Mesodermal cell (in vitro differentiated cells): ENCODE measurements around the gene ZNF622.
"Not testable (repeated sequence)": the region's sequence is repeated elsewhere in the genome, so short reads cannot be mapped to it uniquely, and the experiment has no call there.

ENCODE experiments used
- H3K27ac ChIP-seq: 2 replicates; pipeline ENCODE4 v1.7.0; 2013; ENCODE audit warnings: mild to moderate bottlenecking, low read depth, low read length, moderate library complexity; ENCODE audit not compliant: severe bottlenecking
- H3K36me3 ChIP-seq: 2 replicates; pipeline ENCODE4 v1.7.1; 2013; ENCODE audit warnings: mild to moderate bottlenecking, low read length, moderate library complexity; ENCODE audit not compliant: control insufficient read depth, insufficient read depth
- H3K4me1 ChIP-seq: one replicate; pipeline ENCODE4 v1.7.1; 2013; ENCODE audit warnings: mild to moderate bottlenecking, low read length; ENCODE audit not compliant: insufficient read depth, control insufficient read depth, poor library complexity, severe bottlenecking
- H3K4me3 ChIP-seq: 2 replicates; pipeline ENCODE4 v1.7.0; 2013; ENCODE audit warnings: low read length, control low read depth, mild to moderate bottlenecking; ENCODE audit not compliant: insufficient read depth, poor library complexity, severe bottlenecking; ENCODE audit errors: extremely low read depth
- H3K9me3 ChIP-seq: 2 replicates; pipeline ENCODE4 v1.7.1; 2013; ENCODE audit warnings: mild to moderate bottlenecking, low read length, moderate library complexity; ENCODE audit not compliant: control insufficient read depth
- WGBS, 2 experiments: methylation state at CpG; one replicate each; pipeline ENCODE4 v1.1.5; 2013; ENCODE audit warnings: missing lambda C conversion rate in 2 of 2; ENCODE audit not compliant: insufficient coverage in 2 of 2; 5-methylcytosine and 5-hydroxymethylcytosine counted together

The ZNF622 gene

GRCh38 chr5:16480821-16481538 is 15.4 kb upstream of the ZNF622 start:
- 84 to 93% methylated on average over 3 to 4 of the region's 6 CpGs for WGBS, 2 experiments
- H3K27ac ChIP-seq, result no peak overlapping the region
- H3K4me3 ChIP-seq, result no peak overlapping the region
- no peaks in the 10 kb centered on the region for H3K4me1 ChIP-seq
- H3K36me3 ChIP-seq, result no peaks in the 10 kb centered on the region
- H3K9me3 ChIP-seq, result no peaks in the 10 kb centered on the region

DNA sequence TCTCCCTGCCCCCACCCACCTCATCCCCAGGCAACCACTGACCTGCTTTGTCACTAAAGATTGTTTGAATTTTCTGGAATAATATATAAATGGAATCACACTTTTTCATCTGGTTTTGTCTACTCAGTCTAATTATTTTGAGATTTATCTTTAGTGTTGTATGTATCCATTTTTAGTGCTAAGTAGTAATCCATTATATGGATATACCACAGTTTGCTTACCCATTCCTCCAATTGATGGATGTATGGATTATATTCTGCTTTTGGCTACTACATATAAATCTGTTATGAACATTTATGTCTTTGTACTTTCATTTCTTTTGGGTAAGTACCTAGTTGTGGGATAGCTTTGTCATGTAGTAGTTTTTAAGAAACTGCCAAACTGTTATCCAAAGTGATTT is 14.5 kb upstream of the ZNF622 start:
- no peaks in the 10 kb centered on the region for H3K9me3 ChIP-seq
- no peak overlapping the region for H3K27ac ChIP-seq
- H3K4me3 ChIP-seq, result no peak overlapping the region
- no peaks in the 10 kb centered on the region for H3K4me1 ChIP-seq
- no peaks in the 10 kb centered on the region for H3K36me3 ChIP-seq

GRCh38 chr5:16477541-16477940 is 11.9 kb upstream of the ZNF622 start:
- no peak overlapping the region for H3K4me3 ChIP-seq
- WGBS, 2 experiments, result 50 to 71% methylated on average over 1 of the region's 3 CpGs
- no peaks in the 10 kb centered on the region for H3K4me1 ChIP-seq
- H3K27ac ChIP-seq, result no peak overlapping the region
- H3K9me3 ChIP-seq, result no peaks in the 10 kb centered on the region
- H3K36me3 ChIP-seq, result no peaks in the 10 kb centered on the region

GRCh38 chr5:16476417-16476816 is 10.8 kb upstream of the ZNF622 start:
- not testable (repeated sequence) for H3K4me1 ChIP-seq, H3K27ac ChIP-seq, H3K36me3 ChIP-seq, H3K9me3 ChIP-seq, H3K4me3 ChIP-seq
- WGBS, 2 experiments, result 100% methylated on average over 1 of the region's 3 CpGs; no CpG with 5 or more reads in 1 of the 2 experiments

DNA sequence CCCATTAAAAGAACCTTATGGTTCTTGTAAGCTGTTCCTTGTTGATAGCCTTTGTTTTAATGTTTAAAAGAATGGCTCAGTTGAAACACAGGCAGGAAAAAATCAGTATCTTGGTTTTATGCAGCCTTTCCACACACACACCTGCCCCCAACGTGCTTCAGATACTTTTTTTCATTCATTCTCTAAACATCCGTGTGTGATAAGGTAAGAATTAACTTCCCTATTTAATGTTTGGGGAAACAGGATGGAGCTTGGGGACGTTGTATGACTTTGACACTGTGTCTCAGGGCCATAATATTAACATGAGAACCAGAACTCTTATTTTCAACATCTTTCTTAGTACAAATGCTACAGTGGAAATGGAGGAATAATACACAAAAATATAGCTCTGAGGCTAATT is 5.8 kb upstream of the ZNF622 start:
- no peaks in the 10 kb centered on the region for H3K36me3 ChIP-seq
- no CpG with 5 or more reads among the region's 3 CpGs for WGBS, 2 experiments
- no peaks in the 10 kb centered on the region for H3K9me3 ChIP-seq
- H3K27ac ChIP-seq, result no peak overlapping the region
- peaks cover 16% of the 10 kb centered on the region for H3K4me1 ChIP-seq
- no peak overlapping the region for H3K4me3 ChIP-seq

DNA sequence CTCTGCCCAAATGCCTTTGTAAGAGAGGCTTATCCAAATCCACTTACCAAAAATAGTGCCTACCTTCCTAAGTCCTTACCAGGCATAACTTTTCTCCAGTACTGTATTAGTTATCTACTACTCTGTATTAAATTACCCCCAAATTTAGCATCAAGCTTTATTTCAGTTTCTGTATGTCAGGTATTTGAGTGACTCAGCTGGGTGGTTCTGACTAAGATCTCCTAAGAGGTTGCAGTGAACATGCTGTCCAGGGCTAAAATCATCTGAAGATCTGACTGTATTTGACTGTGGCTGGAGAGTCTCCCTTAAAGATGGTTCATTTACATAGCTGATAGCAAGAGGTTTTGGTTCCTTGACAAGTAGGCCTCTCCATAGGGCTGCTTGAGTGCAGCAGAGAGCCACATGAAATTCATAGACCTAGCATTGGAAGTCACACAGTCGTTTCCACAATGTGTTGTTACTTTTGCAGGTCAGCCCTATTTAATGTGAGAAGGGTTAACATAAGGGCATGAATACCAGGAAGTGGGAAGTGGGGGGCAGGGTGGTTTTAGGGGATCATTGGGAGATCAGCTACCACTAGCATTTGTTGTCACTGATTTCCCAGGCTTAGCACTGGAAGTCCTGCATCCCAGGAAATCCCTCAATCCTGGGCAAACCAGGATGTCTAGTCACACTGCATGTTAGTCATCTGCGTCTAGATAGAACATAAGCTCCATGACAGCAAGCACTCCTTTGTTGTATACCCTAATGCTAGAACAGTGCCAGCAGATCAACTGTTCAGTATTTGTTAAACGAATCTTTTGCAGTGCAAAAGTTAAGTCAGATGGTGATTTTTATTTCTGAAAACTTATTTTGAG is 2.0 kb upstream of the ZNF622 start:
- WGBS, 2 experiments, result 76 to 89% methylated on average over 3 of the region's 3 CpGs
- no peak overlapping the region for H3K27ac ChIP-seq
- H3K36me3 ChIP-seq, result peaks cover 17% of the 10 kb centered on the region
- peaks cover 20% of the 10 kb centered on the region for H3K4me1 ChIP-seq
- H3K4me3 ChIP-seq, result no peak overlapping the region
- H3K9me3 ChIP-seq, result no peaks in the 10 kb centered on the region

GRCh38 chr5:16464664-16465543 is 696 bp downstream of the ZNF622 start:
- WGBS, 2 experiments, result 8 to 9% methylated on average over 37 to 40 of the region's 40 CpGs
- Histone ChIP-seq H3K27ac (no peak overlapping the region), H3K4me3 (peak overlapping the region; percentile 82), H3K36me3 (peaks cover 43% of the 10 kb centered on the region), H3K9me3 (no peaks in the 10 kb centered on the region), H3K4me1 (peaks cover 20% of the 10 kb centered on the region)

GRCh38 chr5:16464231-16464630 is 1.4 kb downstream of the ZNF622 start:
- H3K4me3 ChIP-seq, result peak overlapping the region; percentile 82
- peaks cover 48% of the 10 kb centered on the region for H3K36me3 ChIP-seq
- H3K27ac ChIP-seq, result no peak overlapping the region
- peaks cover 20% of the 10 kb centered on the region for H3K4me1 ChIP-seq
- no peaks in the 10 kb centered on the region for H3K9me3 ChIP-seq
- WGBS, 2 experiments, result no CpG with 5 or more reads among the region's 1 CpG

- Histone ChIP-seq H3K27ac (no peak overlapping the region), H3K9me3 (no peaks in the 10 kb centered on the region), H3K4me1 (peaks cover 8% of the 10 kb centered on the region), H3K4me3 (no peak overlapping the region), H3K36me3 (peaks cover 72% of the 10 kb centered on the region)
- WGBS, 2 experiments, result 100% methylated on average over 1 of the region's 1 CpG
Measured at GRCh38 chr5:16461782-16462181, 3.8 kb downstream of the ZNF622 start.

GRCh38 chr5:16461026-16461425 is 4.6 kb downstream of the ZNF622 start:
- no CpG with 5 or more reads among the region's 1 CpG for WGBS, 2 experiments
- H3K4me1 ChIP-seq, result peaks cover 4% of the 10 kb centered on the region
- peaks cover 78% of the 10 kb centered on the region for H3K36me3 ChIP-seq
- H3K9me3 ChIP-seq, result no peaks in the 10 kb centered on the region
- H3K4me3 ChIP-seq, result no peak overlapping the region
- H3K27ac ChIP-seq, result no peak overlapping the region
